Measurements from ENCODE around the gene TMEM123.

The TMEM123 gene

GRCh38 chr11:102357116-102357515, 95.4 kb downstream of the TMEM123 start:
- DNase-seq: peak in 1 of 3 donors; percentile 33

GRCh38 chr11:102347462-102348370, 104.8 kb downstream of the TMEM123 start:
- DNase-seq: peak; percentile 67 to 89 (median 75)

- peak; percentile 98 to 100 (median 100) for DNase-seq
Observed at GRCh38 chr11:102346748-102347461, 105.7 kb downstream of the TMEM123 start, which contains the start of gene BIRC2. BIRC2 (plus strand) TSS chr11:102347214; CDS start chr11:102349855, 2,641 bp downstream.

- no peak for DNase-seq
Observed at GRCh38 chr11:102346456-102346747, 106.2 kb downstream of the TMEM123 start.
